GM12878 (cell line): ENCODE data around the gene SPATC1L. TPM values are rescaled to one million over a fixed set of nuclear protein-coding genes. Genes with fewer than 3 reads are reported as not detected.

ENCODE experiments used
- ATAC-seq: fragments of 200-7000 bp; cut with Tn5 transposase; 3 replicates; pipeline ENCODE4 v1.9.1; 2020; ENCODE audit warnings: mild to moderate bottlenecking, moderate library complexity
- BruUV-seq: library from RNA; stranded (reverse); fragments of 400-500 nt; replicated peaks from 2 replicates; lab custom pipeline; 2021; lab: Mats Ljungman, UMichigan
- CTCF ChIA-PET: fragments of 300-600 bp; sonication (Branson Sonifier 250); formaldehyde crosslinking; extraction: SDS; loops from one replicate; lab custom pipeline; 2021; ENCODE audit warnings: inconsistent platforms; lab: Yijun Ruan, JAX
- POLR2A ChIA-PET: fragments of 350-600 bp; formaldehyde crosslinking; extraction: SDS; loops from one replicate; lab custom pipeline; 2021; ENCODE audit warnings: inconsistent platforms; lab: Charles Lee
- RAD21 ChIA-PET: fragments of 300-600 bp; sonication (Branson Sonifier 250); formaldehyde crosslinking; loops from one replicate; lab custom pipeline; 2023; ENCODE audit warnings: antibody characterized with exemption; ENCODE audit not compliant: unreplicated experiment; lab: Charles Lee
- SMC1A ChIA-PET: fragments of 300-600 bp; sonication (Branson Sonifier 250); formaldehyde crosslinking; loops from one replicate; lab custom pipeline; 2023; ENCODE audit not compliant: unreplicated experiment, uncharacterized antibody; lab: Charles Lee
- DNase-seq: peaks from one replicate; pipeline ENCODE4 v3.0.0-alpha.2; 2011; ENCODE audit warnings: low read depth, low spot score
- FAIRE-seq: peaks from 3 replicates; lab custom pipeline; 2011; peaks lifted over from hg19 to GRCh38; lab: Jason Lieb, UNC
- H2AFZ ChIP-seq: 2 replicates; pipeline ENCODE4 v1.6.0; 2011; ENCODE audit warnings: low read depth, low read length, control low read depth; ENCODE audit not compliant: control insufficient read depth
- H3K27ac ChIP-seq: 2 replicates; pipeline ENCODE4 v1.5.1; 2011; ENCODE audit warnings: control low read depth; ENCODE audit not compliant: control insufficient read depth, insufficient read depth
- H3K27me3 ChIP-seq, 2 experiments: replicated peaks in 1 of 2; 2 replicates each; pipeline versions ENCODE4 v1.6.0 to v1.6.1; 2011; ENCODE audit warnings: low read length in 1 of 2; ENCODE audit not compliant: control insufficient read depth in 2 of 2, insufficient read depth in 2 of 2
- H3K36me3 ChIP-seq, 2 experiments: 2 replicates each; pipeline ENCODE4 v1.5.1; 2011; ENCODE audit warnings: low read length in 1 of 2; ENCODE audit not compliant: control insufficient read depth in 2 of 2, insufficient read depth in 2 of 2
- H3K4me1 ChIP-seq: 2 replicates; pipeline ENCODE4 v1.6.1; 2011; ENCODE audit warnings: mild to moderate bottlenecking, low read length, moderate library complexity, mixed read lengths; ENCODE audit not compliant: control insufficient read depth, insufficient read depth
- H3K4me2 ChIP-seq: 2 replicates; pipeline ENCODE4 v1.6.0; 2011; ENCODE audit warnings: control low read depth; ENCODE audit not compliant: control insufficient read depth, insufficient read depth
- H3K4me3 ChIP-seq: fragments of 200-600 bp; sonication (generic); 2 replicates; pipeline ENCODE4 v1.5.1; 2016
- H3K79me2 ChIP-seq: 2 replicates; pipeline ENCODE4 v1.6.0; 2011; ENCODE audit warnings: low read length; ENCODE audit not compliant: control insufficient read depth, insufficient read depth
- H3K9ac ChIP-seq: 2 replicates; pipeline ENCODE4 v1.8.0; 2011; ENCODE audit warnings: low read length, control low read depth, mixed read lengths; ENCODE audit not compliant: control insufficient read depth, insufficient read depth
- H3K9me3 ChIP-seq: replicated peaks from 3 replicates; pipeline ENCODE4 v1.5.1; 2011; ENCODE audit warnings: mild to moderate bottlenecking, low read length; ENCODE audit not compliant: control insufficient read depth, insufficient read depth
- H4K20me1 ChIP-seq: 2 replicates; pipeline ENCODE4 v1.6.0; 2011; ENCODE audit not compliant: control insufficient read depth, insufficient read depth
- BCL11A ChIP-seq: IDR thresholded peaks from 2 replicates; pipeline ENCODE4 v1.6.1; 2011; ENCODE audit warnings: low read depth, low read length
- BRCA1 ChIP-seq: IDR thresholded peaks from 2 replicates; pipeline ENCODE4 v1.6.1; 2011; ENCODE audit warnings: low read depth, low read length, improper control_type of control experiment
- HDAC6 ChIP-seq: fragments of 200-600 bp; sonication (generic); IDR thresholded peaks from one replicate; pipeline ENCODE4 v1.8.0; 2017; ENCODE audit warnings: antibody characterized with exemption; ENCODE audit not compliant: unreplicated experiment
- JUNB ChIP-seq: IDR thresholded peaks from 2 replicates; pipeline ENCODE4 v1.6.1; 2016; ENCODE audit warnings: antibody characterized with exemption, mild to moderate bottlenecking
- KAT2A ChIP-seq: conservative IDR thresholded peaks from 2 replicates; pipeline ENCODE4 v1.6.1; 2011; ENCODE audit warnings: low read depth, low read length; ENCODE audit not compliant: control insufficient read depth
- NBN ChIP-seq: fragments of 450-650 bp; IDR thresholded peaks from 2 replicates; pipeline ENCODE4 v1.6.1; 2016
- NFXL1 ChIP-seq: fragments of 450-650 bp; IDR thresholded peaks from 2 replicates; pipeline ENCODE4 v1.6.1; 2017; ENCODE audit warnings: antibody characterized with exemption, mild to moderate bottlenecking, borderline replicate concordance
- NFYA ChIP-seq: IDR thresholded peaks from 2 replicates; pipeline ENCODE4 v1.6.1; 2011; ENCODE audit warnings: low read depth, mild to moderate bottlenecking, low read length, improper control_type of control experiment, borderline replicate concordance
- RB1 ChIP-seq: fragments of 450-650 bp; formaldehyde crosslinking; IDR thresholded peaks from 2 replicates; pipeline ENCODE4 v1.6.1; 2017; ENCODE audit warnings: mild to moderate bottlenecking, borderline replicate concordance
- RUNX3 ChIP-seq: IDR thresholded peaks from 2 replicates; pipeline ENCODE4 v1.6.1; 2012; ENCODE audit warnings: low read length, inconsistent platforms
- SP1 ChIP-seq: IDR thresholded peaks from one replicate; pipeline ENCODE4 v1.6.1; 2011; ENCODE audit warnings: low read depth, low read length
- SREBF1 ChIP-seq: IDR thresholded peaks from 2 replicates; pipeline ENCODE4 v1.6.1; 2012; ENCODE audit warnings: mild to moderate bottlenecking, low read length
- TCF3 ChIP-seq: IDR thresholded peaks from 2 replicates; pipeline ENCODE4 v1.6.1; 2012; ENCODE audit warnings: low read depth, mild to moderate bottlenecking, low read length, borderline replicate concordance; ENCODE audit not compliant: insufficient read depth
- YY1 ChIP-seq: IDR thresholded peaks from 2 replicates; pipeline ENCODE4 v1.6.1; 2011; ENCODE audit warnings: low read depth, mild to moderate bottlenecking, low read length
- WGBS: methylation state at CpG from one replicate; pipeline ENCODE4 v1.1.6; 2016; ENCODE audit warnings: low lambda C conversion rate; ENCODE audit not compliant: insufficient replicate concordance, insufficient coverage; ENCODE audit errors: missing lambda C conversion rate; 5-methylcytosine and 5-hydroxymethylcytosine counted together
- in situ Hi-C: fragments of 300-500 bp; cut with MboI; formaldehyde crosslinking; loops from 9 replicates; pipeline ENCODE4 v1.14.3; 2018; ENCODE audit warnings: mixed read lengths
- intact Hi-C: fragments of 100-400 bp; cut with micrococcal nuclease; formaldehyde crosslinking; loops from one replicate; pipeline ENCODE4 v1.14.2; 2022; ENCODE audit not compliant: unreplicated experiment
- polyA plus RNA-seq, 11 experiments: library from polyadenylated mRNA; depleted of rRNA in 4 of 11; unstranded in 6 of 11; stranded (reverse) in 5 of 11; fragments of >200 nt; fragmentation: Nextera tagmentation in 4 of 11; fragmentation: Illumina TruSeq in 1 of 11; extraction: Ambion mirVana in 4 of 11; extraction: Trizol in 1 of 11; gene quantifications; 1 replicate in 1 of 11; 2 replicates in 10 of 11; pipeline versions ENCODE4 v1.2.1 to v1.2.3, GENCODE V29; 2011 to 2016; ENCODE audit warnings: inconsistent platforms in 2 of 11, missing spikeins in 2 of 11, low read depth in 1 of 11
- total RNA-seq, 4 experiments: library from RNA; depleted of rRNA in 3 of 4; stranded (reverse); fragments of >200 nt in 3 of 4; fragmentation: Illumina TruSeq in 1 of 4; extraction: Trizol in 1 of 4; gene quantifications; 2 replicates each; pipeline versions ENCODE4 v1.2.1 to v1.2.3, GENCODE V29; 2013 to 2021
- TF ChIP-seq, protein P1 (sequence below): IDR thresholded peaks from 2 replicates; pipeline ENCODE4 v1.6.1; 2011; ENCODE audit warnings: low read depth, low read length, improper control_type of control experiment, borderline replicate concordance
- TF ChIP-seq, protein P2 (sequence below): fragments of 450-650 bp; IDR thresholded peaks from 2 replicates; pipeline ENCODE4 v1.6.1; 2014; ENCODE audit warnings: mild to moderate bottlenecking
- TF ChIP-seq, protein P3 (sequence below): fragments of 450-650 bp; IDR thresholded peaks from 2 replicates; pipeline ENCODE4 v1.6.1; 2018; ENCODE audit warnings: borderline replicate concordance, mild to moderate bottlenecking; ENCODE audit not compliant: partially characterized antibody
- TF ChIP-seq, protein P4 (sequence below): fragments of 450-650 bp; IDR thresholded peaks from 2 replicates; pipeline ENCODE4 v1.6.1; 2017; ENCODE audit warnings: antibody characterized with exemption, mild to moderate bottlenecking, moderate library complexity

Gene SPATC1L
- total and polyA plus RNA-seq, 10 of the 15 experiments (the other 5 are each of a cell fraction or from before 2014, with no cell fraction given), result 1.4 to 16.0 (median 7.0) TPM; not detected in 2

DNA sequence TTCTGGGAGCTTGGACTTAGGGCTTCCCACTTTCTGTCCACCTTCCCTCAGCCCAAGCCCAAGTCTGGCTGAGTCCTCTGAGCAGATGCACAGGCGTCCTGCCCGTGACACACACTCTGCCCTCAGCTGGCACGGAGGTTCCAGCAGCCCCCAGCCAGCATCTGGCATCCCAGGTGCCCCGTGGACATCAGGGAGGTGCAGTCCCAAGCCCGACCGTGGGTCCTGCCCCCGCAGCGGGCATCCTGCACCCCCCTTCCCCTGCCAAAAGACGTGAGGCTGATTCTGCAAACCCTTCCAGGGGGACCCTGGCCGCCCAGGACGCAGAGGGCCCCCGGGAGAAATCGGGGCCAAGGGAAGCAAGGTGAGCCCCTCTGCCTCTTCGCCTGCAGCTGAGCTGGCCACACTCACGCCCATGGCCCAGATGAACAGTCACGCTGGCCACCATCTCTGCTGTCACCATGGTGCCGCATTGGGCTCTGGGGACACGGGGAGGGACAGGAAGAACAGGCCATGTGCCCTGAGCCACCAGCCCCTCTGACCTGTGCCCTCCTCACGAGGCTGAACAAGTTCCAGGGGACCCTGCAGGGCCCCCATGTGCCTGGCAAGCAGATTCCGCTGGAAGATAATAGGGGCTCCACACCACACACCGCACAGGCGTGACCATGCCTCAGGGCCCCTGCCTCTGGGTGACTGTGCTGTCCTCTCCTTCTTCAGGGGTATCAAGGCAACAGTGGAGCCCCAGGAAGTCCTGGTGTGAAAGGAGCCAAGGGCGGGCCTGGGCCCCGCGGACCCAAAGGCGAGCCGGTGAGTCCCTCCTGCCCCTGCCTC is 65.7 kb downstream of the SPATC1L start:
- no peak overlapping the region for H3K4me3 ChIP-seq
- H4K20me1 ChIP-seq, result no peaks in the 10 kb centered on the region
- 19% methylated on average over 27 of the region's 27 CpGs for WGBS
- no peak overlapping the region for H3K4me2 ChIP-seq
- intact Hi-C loops, result no loop called here
- SMC1A ChIA-PET, result no interaction called here
- POLR2A ChIA-PET, result no interaction called here
- H3K36me3 ChIP-seq, result no peaks in the 10 kb centered on the region
- no peak for FAIRE-seq
- ATAC-seq, result no peak
- CTCF ChIA-PET, result no interaction called here
- no peak for DNase-seq
- no peak overlapping the region for H3K9ac ChIP-seq
- H3K79me2 ChIP-seq, result no peaks in the 10 kb centered on the region
- in situ Hi-C loops, result no loop called here
- no peak overlapping the region for H3K27ac ChIP-seq
- no peaks in the 10 kb centered on the region for H3K27me3 ChIP-seq
- RAD21 ChIA-PET, result no interaction called here
- H3K9me3 ChIP-seq, result no peaks in the 10 kb centered on the region; the same call in 2 of the 3 replicates
- no TSS peak for BruUV-seq
- no peak overlapping the region for H2AFZ ChIP-seq
- no peaks in the 10 kb centered on the region for H3K4me1 ChIP-seq
- TF ChIP-seq BRCA1 (no peak), NFXL1 (no peak), JUNB (no peak), SP1 (no peak), NBN (no peak), NFYA (no peak), RB1 (no peak), RUNX3 (no peak), HDAC6 (no peak), YY1 (no peak), SREBF1 (no peak), BCL11A (no peak), KAT2A (no peak), TCF3 (no peak)
- TF ChIP-seq, protein P1, sequence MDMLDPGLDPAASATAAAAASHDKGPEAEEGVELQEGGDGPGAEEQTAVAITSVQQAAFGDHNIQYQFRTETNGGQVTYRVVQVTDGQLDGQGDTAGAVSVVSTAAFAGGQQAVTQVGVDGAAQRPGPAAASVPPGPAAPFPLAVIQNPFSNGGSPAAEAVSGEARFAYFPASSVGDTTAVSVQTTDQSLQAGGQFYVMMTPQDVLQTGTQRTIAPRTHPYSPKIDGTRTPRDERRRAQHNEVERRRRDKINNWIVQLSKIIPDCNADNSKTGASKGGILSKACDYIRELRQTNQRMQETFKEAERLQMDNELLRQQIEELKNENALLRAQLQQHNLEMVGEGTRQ, result no peak
- TF ChIP-seq, protein P2, sequence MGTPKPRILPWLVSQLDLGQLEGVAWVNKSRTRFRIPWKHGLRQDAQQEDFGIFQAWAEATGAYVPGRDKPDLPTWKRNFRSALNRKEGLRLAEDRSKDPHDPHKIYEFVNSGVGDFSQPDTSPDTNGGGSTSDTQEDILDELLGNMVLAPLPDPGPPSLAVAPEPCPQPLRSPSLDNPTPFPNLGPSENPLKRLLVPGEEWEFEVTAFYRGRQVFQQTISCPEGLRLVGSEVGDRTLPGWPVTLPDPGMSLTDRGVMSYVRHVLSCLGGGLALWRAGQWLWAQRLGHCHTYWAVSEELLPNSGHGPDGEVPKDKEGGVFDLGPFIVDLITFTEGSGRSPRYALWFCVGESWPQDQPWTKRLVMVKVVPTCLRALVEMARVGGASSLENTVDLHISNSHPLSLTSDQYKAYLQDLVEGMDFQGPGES, result no peak
- TF ChIP-seq, protein P3, sequence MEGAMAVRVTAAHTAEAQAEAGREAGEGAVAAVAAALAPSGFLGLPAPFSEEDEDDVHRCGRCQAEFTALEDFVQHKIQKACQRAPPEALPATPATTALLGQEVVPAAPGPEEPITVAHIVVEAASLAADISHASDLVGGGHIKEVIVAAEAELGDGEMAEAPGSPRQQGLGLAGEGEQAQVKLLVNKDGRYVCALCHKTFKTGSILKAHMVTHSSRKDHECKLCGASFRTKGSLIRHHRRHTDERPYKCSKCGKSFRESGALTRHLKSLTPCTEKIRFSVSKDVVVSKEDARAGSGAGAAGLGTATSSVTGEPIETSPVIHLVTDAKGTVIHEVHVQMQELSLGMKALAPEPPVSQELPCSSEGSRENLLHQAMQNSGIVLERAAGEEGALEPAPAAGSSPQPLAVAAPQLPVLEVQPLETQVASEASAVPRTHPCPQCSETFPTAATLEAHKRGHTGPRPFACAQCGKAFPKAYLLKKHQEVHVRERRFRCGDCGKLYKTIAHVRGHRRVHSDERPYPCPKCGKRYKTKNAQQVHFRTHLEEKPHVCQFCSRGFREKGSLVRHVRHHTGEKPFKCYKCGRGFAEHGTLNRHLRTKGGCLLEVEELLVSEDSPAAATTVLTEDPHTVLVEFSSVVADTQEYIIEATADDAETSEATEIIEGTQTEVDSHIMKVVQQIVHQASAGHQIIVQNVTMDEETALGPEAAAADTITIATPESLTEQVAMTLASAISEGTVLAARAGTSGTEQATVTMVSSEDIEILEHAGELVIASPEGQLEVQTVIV, result no peak
- TF ChIP-seq, protein P4, sequence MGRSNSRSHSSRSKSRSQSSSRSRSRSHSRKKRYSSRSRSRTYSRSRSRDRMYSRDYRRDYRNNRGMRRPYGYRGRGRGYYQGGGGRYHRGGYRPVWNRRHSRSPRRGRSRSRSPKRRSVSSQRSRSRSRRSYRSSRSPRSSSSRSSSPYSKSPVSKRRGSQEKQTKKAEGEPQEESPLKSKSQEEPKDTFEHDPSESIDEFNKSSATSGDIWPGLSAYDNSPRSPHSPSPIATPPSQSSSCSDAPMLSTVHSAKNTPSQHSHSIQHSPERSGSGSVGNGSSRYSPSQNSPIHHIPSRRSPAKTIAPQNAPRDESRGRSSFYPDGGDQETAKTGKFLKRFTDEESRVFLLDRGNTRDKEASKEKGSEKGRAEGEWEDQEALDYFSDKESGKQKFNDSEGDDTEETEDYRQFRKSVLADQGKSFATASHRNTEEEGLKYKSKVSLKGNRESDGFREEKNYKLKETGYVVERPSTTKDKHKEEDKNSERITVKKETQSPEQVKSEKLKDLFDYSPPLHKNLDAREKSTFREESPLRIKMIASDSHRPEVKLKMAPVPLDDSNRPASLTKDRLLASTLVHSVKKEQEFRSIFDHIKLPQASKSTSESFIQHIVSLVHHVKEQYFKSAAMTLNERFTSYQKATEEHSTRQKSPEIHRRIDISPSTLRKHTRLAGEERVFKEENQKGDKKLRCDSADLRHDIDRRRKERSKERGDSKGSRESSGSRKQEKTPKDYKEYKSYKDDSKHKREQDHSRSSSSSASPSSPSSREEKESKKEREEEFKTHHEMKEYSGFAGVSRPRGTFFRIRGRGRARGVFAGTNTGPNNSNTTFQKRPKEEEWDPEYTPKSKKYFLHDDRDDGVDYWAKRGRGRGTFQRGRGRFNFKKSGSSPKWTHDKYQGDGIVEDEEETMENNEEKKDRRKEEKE, result no peak
